Measurements from ENCODE around the gene CCDC78. TPM values are rescaled to one million over a fixed set of nuclear protein-coding genes. Genes with fewer than 3 reads are reported as not detected.

The CCDC78 gene
- total RNA-seq, 6 experiments from 2014 or later, result 0.31 TPM; not detected in 5

DNA sequence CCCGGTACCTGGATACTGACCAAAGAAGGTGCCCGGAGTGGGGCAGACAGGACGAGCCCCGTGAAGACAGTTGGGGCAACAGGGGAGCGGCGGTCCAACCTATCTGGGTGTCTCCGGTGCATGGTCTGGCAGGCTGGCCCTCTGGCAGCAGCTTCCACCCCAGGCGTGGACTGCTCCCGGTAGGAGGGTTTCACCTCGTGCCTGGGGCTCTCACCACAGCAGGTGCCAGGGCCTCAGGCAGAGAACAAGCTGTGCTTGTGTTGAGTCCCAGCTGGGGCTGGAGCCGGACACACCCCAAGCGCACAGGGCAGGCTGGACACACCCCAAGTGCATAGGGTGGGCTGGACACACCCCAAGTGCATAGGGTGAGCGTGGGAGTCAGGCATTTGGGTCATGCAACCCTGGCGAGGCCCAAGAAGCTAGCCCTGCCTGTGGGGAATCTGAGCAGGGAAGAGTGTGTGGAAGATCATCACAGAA lies 19.1 kb downstream of the CCDC78 start:
- DNase-seq, result no peak
- no peak for TF ChIP-seq POLR2A (IDR thresholded peaks at IDR 0.05)
- TF ChIP-seq, protein P1, sequence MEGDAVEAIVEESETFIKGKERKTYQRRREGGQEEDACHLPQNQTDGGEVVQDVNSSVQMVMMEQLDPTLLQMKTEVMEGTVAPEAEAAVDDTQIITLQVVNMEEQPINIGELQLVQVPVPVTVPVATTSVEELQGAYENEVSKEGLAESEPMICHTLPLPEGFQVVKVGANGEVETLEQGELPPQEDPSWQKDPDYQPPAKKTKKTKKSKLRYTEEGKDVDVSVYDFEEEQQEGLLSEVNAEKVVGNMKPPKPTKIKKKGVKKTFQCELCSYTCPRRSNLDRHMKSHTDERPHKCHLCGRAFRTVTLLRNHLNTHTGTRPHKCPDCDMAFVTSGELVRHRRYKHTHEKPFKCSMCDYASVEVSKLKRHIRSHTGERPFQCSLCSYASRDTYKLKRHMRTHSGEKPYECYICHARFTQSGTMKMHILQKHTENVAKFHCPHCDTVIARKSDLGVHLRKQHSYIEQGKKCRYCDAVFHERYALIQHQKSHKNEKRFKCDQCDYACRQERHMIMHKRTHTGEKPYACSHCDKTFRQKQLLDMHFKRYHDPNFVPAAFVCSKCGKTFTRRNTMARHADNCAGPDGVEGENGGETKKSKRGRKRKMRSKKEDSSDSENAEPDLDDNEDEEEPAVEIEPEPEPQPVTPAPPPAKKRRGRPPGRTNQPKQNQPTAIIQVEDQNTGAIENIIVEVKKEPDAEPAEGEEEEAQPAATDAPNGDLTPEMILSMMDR (IDR thresholded peaks at IDR 0.05), result no peak
- H3K9me3 ChIP-seq, result no peaks in the 10 kb centered on the region
- no peak overlapping the region for H3K27ac ChIP-seq
- H3K4me3 ChIP-seq, result no peak overlapping the region
- 22% methylated on average over 4 of the region's 14 CpGs for WGBS (ENCODE audit: insufficient coverage, low coverage, low lambda C conversion rate, missing lambda C conversion rate)
- no peak for ATAC-seq
- intact Hi-C loops (cut with DNase I), result loop anchor here in 1 of 2 donors (5.0 kb wide), 1 partner anchor 75 kb away; no protein-coding TSS in a partner anchor
- no peaks in the 10 kb centered on the region for H3K4me1 ChIP-seq
- H3K27me3 ChIP-seq, result no peaks in the 10 kb centered on the region
- no peaks in the 10 kb centered on the region for H3K36me3 ChIP-seq

DNA sequence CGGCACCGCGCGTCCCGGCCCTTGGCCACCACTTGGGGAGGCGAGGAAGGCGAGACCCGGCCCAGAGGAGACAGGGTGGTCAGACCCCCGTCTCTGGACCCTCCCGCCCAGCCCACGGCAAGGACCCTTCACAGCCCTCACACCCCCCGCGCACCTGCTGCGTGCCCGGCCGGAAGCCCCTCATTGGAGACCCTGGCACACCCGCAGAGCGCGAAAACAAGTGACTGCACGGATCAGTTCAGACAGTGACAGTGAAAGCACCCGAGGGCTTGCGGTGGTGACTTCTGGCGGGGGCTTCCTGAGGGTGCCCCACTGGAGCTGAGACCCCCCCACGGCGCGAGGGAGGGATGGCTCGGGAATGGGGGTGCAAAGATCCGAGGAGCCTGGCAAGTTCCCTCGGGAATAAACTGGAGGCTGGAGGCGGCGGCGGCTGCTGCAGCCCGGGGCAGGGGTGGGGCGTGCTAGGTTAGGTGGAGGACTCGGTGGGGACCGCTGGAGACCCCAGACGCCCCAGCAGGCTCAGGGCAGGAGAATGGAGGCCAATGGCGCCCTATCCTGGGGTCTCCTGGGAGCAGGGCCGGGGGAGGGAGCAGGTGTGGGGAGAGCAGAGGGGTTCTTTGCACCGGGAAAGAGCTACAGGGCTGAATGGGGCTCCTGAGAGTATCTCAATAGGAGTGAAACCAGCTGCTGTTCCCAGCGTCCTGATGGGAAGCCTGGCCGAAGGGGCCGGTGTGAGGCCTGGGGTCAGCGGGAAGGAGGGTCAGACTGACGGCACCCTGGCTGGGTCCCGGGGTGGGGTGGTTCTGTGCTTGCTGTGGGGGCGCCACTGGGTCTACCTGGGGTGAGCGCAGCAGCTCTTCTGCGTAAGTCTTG lies 19.8 kb downstream of the CCDC78 start:
- intact Hi-C loops (cut with DNase I), result loop anchor here in 1 of 2 donors (5.0 kb wide), 1 partner anchor 76 kb away; no protein-coding TSS in a partner anchor
- Histone ChIP-seq H3K4me1 (no peaks in the 10 kb centered on the region), H3K36me3 (no peaks in the 10 kb centered on the region), H3K4me3 (no peak overlapping the region), H3K9me3 (no peaks in the 10 kb centered on the region), H3K27ac (no peak overlapping the region), H3K27me3 (peaks cover 0 to 3% of the 10 kb centered on the region in 2 donors)
- no peak for ATAC-seq
- no peak for DNase-seq
- 5% methylated on average over 22 of the region's 49 CpGs for WGBS (ENCODE audit: insufficient coverage, low coverage, low lambda C conversion rate, missing lambda C conversion rate)
- TF ChIP-seq, protein P1 (IDR thresholded peaks at IDR 0.05), result no peak
- TF ChIP-seq POLR2A (IDR thresholded peaks at IDR 0.05), result no peak

DNA sequence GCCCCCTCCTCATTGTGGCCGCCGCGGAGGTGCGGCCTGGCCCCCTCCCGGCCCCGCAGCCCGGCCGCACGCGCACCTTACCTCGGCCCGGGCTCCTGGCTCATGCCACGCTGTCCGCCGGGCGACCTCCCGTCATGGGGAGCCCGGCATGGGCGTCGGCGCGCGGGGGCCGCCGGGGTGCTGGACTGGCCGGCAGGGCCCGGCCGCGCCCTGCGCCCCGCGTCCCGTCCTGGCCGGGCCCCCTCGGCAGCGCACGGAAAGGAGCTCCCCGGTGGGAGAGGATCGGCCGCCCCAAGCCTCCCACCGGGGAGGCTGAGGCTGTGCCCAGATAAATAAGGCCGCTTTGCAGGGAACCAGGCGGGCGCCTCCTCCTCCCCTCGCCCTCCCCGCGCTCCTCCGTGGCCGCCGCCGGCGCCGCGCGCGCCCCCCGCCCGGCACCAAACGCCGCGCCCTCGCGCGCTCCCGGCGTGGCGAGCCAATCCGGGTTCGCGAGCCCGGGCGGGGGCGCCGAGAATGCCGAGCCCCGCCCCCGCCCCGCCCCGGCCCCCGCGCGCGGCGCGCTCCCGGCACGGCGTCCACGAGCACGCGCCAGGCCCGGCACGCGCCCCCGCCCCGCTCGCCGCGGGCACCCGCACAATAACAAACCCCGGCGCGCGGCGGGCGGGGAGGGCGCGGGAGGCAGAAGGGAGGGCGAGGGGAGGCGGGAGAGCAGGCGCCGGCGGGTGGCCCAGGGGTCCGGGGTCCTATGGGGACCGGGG lies 20.6 kb downstream of the CCDC78 start, which contains the start of gene FBXL16:
FBXL16 (minus strand) TSS at position 371 of the 758 bp plus-strand sequence. CDS start 8,396 bp downstream, outside the sequence.
- H3K9me3 ChIP-seq, result no peaks in the 10 kb centered on the region
- no peaks in the 10 kb centered on the region for H3K4me1 ChIP-seq
- H3K27me3 ChIP-seq, result peaks cover 5 to 8% of the 10 kb centered on the region in 2 donors
- intact Hi-C loops (cut with DNase I), result loop anchor here in 1 of 2 donors (5.0 kb wide), 1 partner anchor 77 kb away; no protein-coding TSS in a partner anchor
- TF ChIP-seq POLR2A (IDR thresholded peaks at IDR 0.05), result no peak
- TF ChIP-seq, protein P1 (IDR thresholded peaks at IDR 0.05), result no peak
- WGBS (ENCODE audit: insufficient coverage, low coverage, low lambda C conversion rate, missing lambda C conversion rate), result no CpG with 5 or more reads among the region's 115 CpGs
- H3K4me3 ChIP-seq, result no peak within 1 kb of the TSS
- DNase-seq (no peak), ATAC-seq (no peak)
- no peaks in the 10 kb centered on the region for H3K36me3 ChIP-seq
- H3K27ac ChIP-seq, result no peak within 1 kb of the TSS

DNA sequence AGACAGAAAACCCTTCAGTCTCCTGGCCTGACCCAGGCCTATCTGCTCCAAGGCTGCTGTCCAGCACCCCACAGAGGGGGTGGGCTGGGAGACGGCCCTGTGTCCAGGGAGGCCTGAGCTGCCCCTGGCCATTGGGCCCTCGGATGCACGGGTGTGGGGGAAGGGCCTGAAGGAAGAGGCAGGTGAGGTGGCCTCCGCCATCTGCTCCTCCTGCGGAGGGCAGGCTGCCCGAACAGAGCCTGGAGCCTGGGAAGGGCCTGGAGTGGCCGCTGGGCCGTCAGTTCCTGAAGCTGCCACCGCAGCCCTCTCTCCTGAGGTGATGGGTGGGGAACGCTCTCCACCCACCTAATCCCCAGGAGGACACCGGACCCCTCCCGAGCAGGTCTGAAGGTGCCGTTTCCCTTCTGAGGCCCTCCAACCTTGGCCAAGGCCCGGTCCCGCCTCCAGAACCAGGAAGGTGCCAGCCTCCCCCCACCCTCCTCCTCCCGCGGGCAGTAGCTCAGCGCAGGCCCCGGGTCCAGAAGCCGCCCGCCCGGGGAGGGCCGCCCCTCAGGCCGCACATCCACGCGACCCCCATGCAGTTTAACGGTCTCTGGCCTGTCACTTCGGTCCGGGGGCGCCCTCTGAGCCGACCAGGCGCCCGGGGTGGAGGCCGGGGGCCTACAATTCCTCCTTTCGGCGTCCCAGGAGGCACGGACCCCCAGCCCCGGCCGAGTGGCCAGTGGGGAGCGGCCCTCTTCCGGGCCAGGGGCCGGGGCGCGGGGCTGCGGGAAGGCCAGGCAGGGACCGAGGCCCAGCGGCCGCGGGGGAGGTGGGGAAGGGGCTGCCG lies 21.5 kb downstream of the CCDC78 start:
- Histone ChIP-seq H3K27me3 (peaks cover 8 to 13% of the 10 kb centered on the region in 2 donors), H3K4me1 (no peaks in the 10 kb centered on the region), H3K36me3 (no peaks in the 10 kb centered on the region), H3K9me3 (no peaks in the 10 kb centered on the region), H3K4me3 (no peak overlapping the region), H3K27ac (no peak overlapping the region)
- WGBS (ENCODE audit: insufficient coverage, low coverage, low lambda C conversion rate, missing lambda C conversion rate), result 18% methylated on average over 10 of the region's 50 CpGs
- TF ChIP-seq, protein P1 (IDR thresholded peaks at IDR 0.05), result no peak
- TF ChIP-seq POLR2A (IDR thresholded peaks at IDR 0.05), result no peak
- ATAC-seq (no peak), DNase-seq (no peak)
- intact Hi-C loops (cut with DNase I), result loop anchor here in 1 of 2 donors (5.0 kb wide), 1 partner anchor 78 kb away; no protein-coding TSS in a partner anchor
